Kidney (tissue), 14 donors: ENCODE measurements around the gene NAV1. TPM values are rescaled to one million over a fixed set of nuclear protein-coding genes. Genes with fewer than 3 reads are reported as not detected.

Experiments used
- DNase-seq, 5 donors: peaks; one replicate each; pipeline ENCODE4 v3.0.0-alpha.2; 2013 to 2020
- FAIRE-seq: peaks from 2 replicates; lab custom pipeline; 2012; peaks lifted over from hg19 to GRCh38; lab: Jason Lieb, UNC
- H3K27ac ChIP-seq, 2 donors: one replicate each; pipeline ENCODE4 v1.7.0; 2013; ENCODE audit warnings: low read depth in 2 of 2, low read length in 2 of 2, inconsistent platforms in 1 of 2
- H3K27me3 ChIP-seq: one replicate; pipeline ENCODE4 v1.7.1; 2013; ENCODE audit warnings: low read length, inconsistent platforms; ENCODE audit not compliant: control insufficient read depth, insufficient read depth
- H3K36me3 ChIP-seq, 3 donors: one replicate each; pipeline versions ENCODE4 v1.7.0 to v1.7.1; 2013; ENCODE audit warnings: low read length in 3 of 3, control low read depth in 1 of 3, inconsistent platforms in 1 of 3; ENCODE audit not compliant: insufficient read depth in 3 of 3, control insufficient read depth in 2 of 3
- H3K4me1 ChIP-seq, 3 donors: one replicate each; pipeline versions ENCODE4 v1.7.0 to v1.7.1; 2013; ENCODE audit warnings: low read length in 3 of 3, inconsistent platforms in 1 of 3, low read depth in 1 of 3; ENCODE audit not compliant: control insufficient read depth in 2 of 3, insufficient read depth in 2 of 3
- H3K4me3 ChIP-seq, 3 donors: one replicate each; pipeline versions ENCODE4 v1.7.0 to v1.8.1; 2013; ENCODE audit warnings: low read length in 3 of 3, control low read depth in 1 of 3, inconsistent platforms in 1 of 3
- H3K9ac ChIP-seq, 3 donors: one replicate each; pipeline versions ENCODE4 v1.7.0 to v1.7.1; 2013; ENCODE audit warnings: low read length in 3 of 3, control low read depth in 1 of 3, inconsistent platforms in 1 of 3
- H3K9me3 ChIP-seq, 3 donors: one replicate each; pipeline versions ENCODE4 v1.7.0 to v1.7.1; 2013; ENCODE audit warnings: low read length in 3 of 3, control low read depth in 1 of 3, inconsistent platforms in 1 of 3; ENCODE audit not compliant: control insufficient read depth in 2 of 3, insufficient read depth in 1 of 3
- intact Hi-C: fragments of 100-400 bp; cut with DNase I; formaldehyde crosslinking; loops from one replicate; pipeline ENCODE4 v1.11.1; 2022
- polyA plus RNA-seq: library from polyadenylated mRNA; stranded (reverse); fragments of 350-450 nt; fragmentation: Illumina TruSeq; extraction: RNeasy Lipid Tissue Mini Kit (QIAGEN cat#74804); gene quantifications from one replicate; pipeline ENCODE4 v1.2.3, GENCODE V29; 2014; ENCODE audit warnings: low read depth, low replicate concordance; ENCODE audit not compliant: insufficient read depth
- total RNA-seq: library from RNA; stranded (reverse); fragmentation: NEBNext Ultra II Directional; extraction: Animal tissue kit (Norgen Biotek cat#: 25700); gene quantifications from one replicate; pipeline ENCODE4 v1.2.1, GENCODE V29; 2021
- TF ChIP-seq, protein P1 (sequence below): IDR thresholded peaks from 3 replicates; pipeline ENCODE4 v1.5.1; 2012; ENCODE audit warnings: mild to moderate bottlenecking, moderate library complexity, borderline replicate concordance; ENCODE audit not compliant: insufficient read depth; ENCODE audit errors: extremely low read depth
- donor health status: control.
- donor health status: control.
- donor health status: control.
- donor health status: control.
- donor health status: control.
- donor health status: DM: yes; HTN: yes; CAD: no.
- donor health status: Normal renal cell carcinoma (clear cell type).

The NAV1 gene
- total and polyA plus RNA-seq, 2 donors from 2014 or later, result 1.7 to 23.0 TPM

- H3K9ac ChIP-seq, result no peak overlapping the region
- intact Hi-C loops, result loop anchor here (5.0 to 10.0 kb wide), 2 partner anchors 139 to 232 kb away; no protein-coding TSS in a partner anchor
- TF ChIP-seq, protein P1, sequence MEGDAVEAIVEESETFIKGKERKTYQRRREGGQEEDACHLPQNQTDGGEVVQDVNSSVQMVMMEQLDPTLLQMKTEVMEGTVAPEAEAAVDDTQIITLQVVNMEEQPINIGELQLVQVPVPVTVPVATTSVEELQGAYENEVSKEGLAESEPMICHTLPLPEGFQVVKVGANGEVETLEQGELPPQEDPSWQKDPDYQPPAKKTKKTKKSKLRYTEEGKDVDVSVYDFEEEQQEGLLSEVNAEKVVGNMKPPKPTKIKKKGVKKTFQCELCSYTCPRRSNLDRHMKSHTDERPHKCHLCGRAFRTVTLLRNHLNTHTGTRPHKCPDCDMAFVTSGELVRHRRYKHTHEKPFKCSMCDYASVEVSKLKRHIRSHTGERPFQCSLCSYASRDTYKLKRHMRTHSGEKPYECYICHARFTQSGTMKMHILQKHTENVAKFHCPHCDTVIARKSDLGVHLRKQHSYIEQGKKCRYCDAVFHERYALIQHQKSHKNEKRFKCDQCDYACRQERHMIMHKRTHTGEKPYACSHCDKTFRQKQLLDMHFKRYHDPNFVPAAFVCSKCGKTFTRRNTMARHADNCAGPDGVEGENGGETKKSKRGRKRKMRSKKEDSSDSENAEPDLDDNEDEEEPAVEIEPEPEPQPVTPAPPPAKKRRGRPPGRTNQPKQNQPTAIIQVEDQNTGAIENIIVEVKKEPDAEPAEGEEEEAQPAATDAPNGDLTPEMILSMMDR, result no peak
Observed at GRCh38 chr1:201562659-201563405, 23.9 kb downstream of the NAV1 start.

GRCh38 chr1:201563406-201563780, 24.5 kb downstream of the NAV1 start:
- TF ChIP-seq, protein P1, result no peak
- Histone ChIP-seq H3K27me3 (no peaks in the 10 kb centered on the region), H3K9ac (no peak overlapping the region), H3K36me3 (no peaks in the 10 kb centered on the region), H3K4me1 (peaks cover 0 to 4% (median 0%) of the 10 kb centered on the region in 3 donors), H3K27ac (no peak overlapping the region), H3K9me3 (no peaks in the 10 kb centered on the region), H3K4me3 (no peak overlapping the region)
- intact Hi-C loops, result loop anchor here (5.0 to 10.0 kb wide), 2 partner anchors 139 to 231 kb away; no protein-coding TSS in a partner anchor
- DNase-seq, result peak in 1 of 5 donors; percentile 11
- FAIRE-seq, result no peak

More at GRCh38 chr1:201562659-201563405, 23.9 kb downstream of the NAV1 start:
- Histone ChIP-seq H3K4me1 (peaks cover 0 to 3% (median 0%) of the 10 kb centered on the region in 3 donors), H3K9me3 (no peaks in the 10 kb centered on the region), H3K36me3 (no peaks in the 10 kb centered on the region), H3K4me3 (no peak overlapping the region), H3K27me3 (no peaks in the 10 kb centered on the region), H3K27ac (no peak overlapping the region)
- FAIRE-seq (no peak), DNase-seq (peak in 1 of 5 donors; percentile 26)

GRCh38 chr1:201563941-201564340, 25.0 kb downstream of the NAV1 start:
- Histone ChIP-seq H3K4me3 (no peak overlapping the region), H3K36me3 (no peaks in the 10 kb centered on the region), H3K9me3 (no peaks in the 10 kb centered on the region), H3K27ac (no peak overlapping the region), H3K9ac (no peak overlapping the region), H3K4me1 (peaks cover 0 to 4% (median 0%) of the 10 kb centered on the region in 3 donors), H3K27me3 (no peaks in the 10 kb centered on the region)
- intact Hi-C loops, result loop anchor here (5.0 to 10.0 kb wide), 2 partner anchors 138 to 231 kb away; no protein-coding TSS in a partner anchor
- no peak for FAIRE-seq
- TF ChIP-seq, protein P1, result no peak
- peak in 1 of 5 donors; percentile 5 for DNase-seq
